NCI-H345 (cell line): ENCODE measurements around the gene EBNA1BP2.
A peak's percentile ranks its signal among the peaks of the same experiment; 100 is the strongest.
"Not testable (repeated sequence)": the region's sequence is repeated elsewhere in the genome, so short reads cannot be mapped to it uniquely, and the experiment has no call there.

Experiments used
- DNase-seq: peaks from one replicate; lab custom pipeline; 2025; lab: John Stamatoyannopoulos, UW

Gene EBNA1BP2

GRCh38 chr1:43172527-43172972 lies 460 bp upstream of the EBNA1BP2 start:
- peak; percentile 85 for DNase-seq

DNA sequence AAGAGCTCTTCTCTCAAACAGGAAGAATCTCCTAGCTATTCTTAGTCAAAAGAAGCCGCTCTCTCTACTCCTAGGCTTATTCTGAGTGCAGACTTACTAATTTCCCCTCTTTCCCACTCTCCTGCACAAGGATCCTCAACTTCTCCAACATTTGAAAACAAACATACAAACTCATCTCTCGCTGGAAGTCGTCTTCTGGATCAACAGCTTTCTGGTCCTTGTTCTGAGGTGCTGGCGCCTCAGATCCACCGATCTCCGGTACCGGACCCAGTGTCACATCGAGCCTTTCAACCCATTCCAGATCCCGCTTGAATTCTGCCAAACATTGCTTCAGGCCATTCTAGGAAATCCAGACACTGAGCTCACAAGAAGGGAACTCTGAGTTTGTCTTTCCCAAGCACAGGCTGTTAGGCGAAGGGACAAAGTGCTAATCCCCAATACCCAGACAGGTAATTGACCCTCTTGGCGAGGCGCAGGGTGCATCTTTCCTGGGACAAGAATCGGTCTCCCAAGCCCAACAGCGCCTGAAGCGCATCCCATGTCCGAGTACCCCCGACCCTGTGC lies 696 bp downstream of the EBNA1BP2 start:
- DNase-seq: no peak

DNA sequence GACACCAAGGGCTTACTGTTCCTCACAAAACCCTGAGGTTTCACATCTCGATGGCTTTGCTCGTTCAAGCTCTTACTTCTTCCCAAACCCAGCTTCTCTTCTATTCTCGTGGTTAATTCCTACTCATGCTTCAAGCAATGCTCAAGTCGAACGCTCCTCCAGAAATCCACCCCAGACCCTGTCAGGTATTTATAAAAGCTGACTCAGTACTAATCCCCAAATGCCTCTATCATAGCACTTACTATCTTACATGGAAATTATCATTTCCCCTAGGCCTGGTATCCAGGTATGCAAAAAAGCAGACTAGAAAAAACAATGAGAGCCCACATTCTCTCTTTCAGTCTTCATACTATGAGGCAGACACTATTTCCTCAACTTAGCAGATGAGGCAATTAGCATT lies 6.3 kb downstream of the EBNA1BP2 start:
- no peak for DNase-seq

GRCh38 chr1:43165162-43165561 lies 6.9 kb downstream of the EBNA1BP2 start:
- no peak for DNase-seq

- DNase-seq: no peak
Observed at GRCh38 chr1:43156026-43156425, 16.1 kb downstream of the EBNA1BP2 start.

GRCh38 chr1:43153443-43153842 lies 18.6 kb downstream of the EBNA1BP2 start:
- DNase-seq: no peak

- no peak for DNase-seq
Observed at GRCh38 chr1:43152866-43153265, 19.2 kb downstream of the EBNA1BP2 start.

DNA sequence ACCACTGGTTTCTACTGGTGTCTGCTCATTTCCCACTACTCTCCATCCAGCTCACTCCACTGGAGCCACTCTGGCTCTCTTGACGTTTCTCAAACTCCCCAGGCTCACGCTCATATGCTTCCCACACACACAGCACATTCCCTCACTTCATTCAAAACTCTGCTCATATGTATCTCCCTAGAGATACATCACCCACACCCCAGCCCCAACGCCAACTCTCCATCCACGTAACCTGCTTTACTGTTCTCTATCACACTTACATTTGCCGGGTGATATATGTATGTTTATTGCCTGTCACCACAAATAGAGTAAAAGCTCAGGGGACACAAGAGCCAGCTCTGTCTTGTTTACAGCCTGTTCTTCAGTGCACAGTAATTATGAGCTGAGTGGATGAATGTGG lies 22.2 kb downstream of the EBNA1BP2 start:
- DNase-seq: no peak

DNA sequence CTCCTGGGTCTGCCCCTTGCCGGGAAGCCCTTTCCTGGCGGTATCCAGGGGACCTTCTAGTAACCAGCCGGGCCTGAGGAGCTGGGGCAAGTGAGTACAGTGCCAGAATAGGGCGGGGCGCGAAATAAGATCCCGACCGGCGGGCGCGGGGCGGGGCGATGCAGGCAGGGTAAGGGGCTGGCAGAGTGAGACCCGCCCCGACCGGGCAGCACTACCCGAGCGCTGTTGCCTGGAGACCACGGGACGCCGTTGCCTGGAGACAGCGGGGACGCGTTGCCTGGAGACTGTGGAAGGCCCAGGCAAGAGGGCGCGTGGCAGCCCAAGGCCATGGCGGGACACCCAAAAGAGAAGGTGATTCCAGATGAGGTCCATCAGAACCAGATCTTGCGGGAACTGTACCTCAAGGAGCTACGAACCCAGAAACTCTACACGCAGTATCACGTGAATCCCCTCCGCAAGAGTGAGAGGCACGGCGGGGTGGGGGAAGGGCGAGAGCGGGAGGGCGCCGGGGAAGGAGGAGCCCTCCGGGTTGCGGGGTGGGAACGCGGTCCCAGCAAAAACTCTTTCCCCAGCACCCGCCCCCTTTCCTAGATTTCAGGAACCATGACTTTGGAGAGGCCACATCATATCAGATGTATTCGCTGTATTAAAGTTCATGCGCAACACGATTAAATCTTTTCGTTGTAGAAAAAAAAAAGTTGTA lies 24.3 kb downstream of the EBNA1BP2 start:
- DNase-seq: peak; percentile 94

DNA sequence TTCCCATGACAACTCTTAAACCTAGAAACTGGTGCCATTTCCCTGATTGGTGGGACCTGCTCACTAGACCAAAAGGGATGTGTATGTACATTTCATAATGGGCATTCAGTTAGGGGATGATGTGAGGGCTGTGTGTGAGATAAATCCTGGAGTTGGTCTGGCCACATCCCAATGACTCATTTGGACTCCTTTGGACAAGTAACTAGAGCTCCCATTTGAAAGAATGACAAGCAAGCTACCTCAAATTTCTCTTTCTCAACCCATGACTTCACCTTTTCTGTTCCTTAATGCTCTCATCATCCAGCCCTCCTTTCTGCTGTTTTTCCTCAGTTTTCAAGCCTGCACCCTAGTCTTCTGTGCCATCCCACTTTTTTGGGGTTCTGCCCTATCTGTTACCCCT lies 27.9 kb downstream of the EBNA1BP2 start:
- DNase-seq: no peak

DNA sequence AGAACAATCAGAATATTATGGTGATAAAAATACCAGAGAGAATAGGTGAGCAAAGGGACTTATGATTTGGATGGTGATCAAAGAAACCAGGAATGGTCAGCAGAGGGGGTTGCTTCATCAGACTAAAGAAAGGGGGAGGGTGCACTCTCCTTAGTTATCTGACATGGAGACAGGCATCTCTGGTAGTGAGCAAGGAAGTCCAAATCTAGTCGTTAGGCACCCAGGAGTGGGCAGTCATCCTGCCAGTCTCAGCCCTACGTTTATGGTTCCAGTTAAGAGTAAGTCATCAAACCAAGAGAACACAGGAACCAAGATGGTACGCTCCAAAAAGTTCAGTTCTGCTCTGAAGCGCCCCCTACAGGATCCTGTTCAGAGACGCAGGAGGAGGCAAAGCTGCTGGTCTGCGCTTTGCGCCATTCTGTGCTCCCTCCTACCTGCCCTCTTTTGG lies 28.6 kb downstream of the EBNA1BP2 start:
- DNase-seq: no peak

DNA sequence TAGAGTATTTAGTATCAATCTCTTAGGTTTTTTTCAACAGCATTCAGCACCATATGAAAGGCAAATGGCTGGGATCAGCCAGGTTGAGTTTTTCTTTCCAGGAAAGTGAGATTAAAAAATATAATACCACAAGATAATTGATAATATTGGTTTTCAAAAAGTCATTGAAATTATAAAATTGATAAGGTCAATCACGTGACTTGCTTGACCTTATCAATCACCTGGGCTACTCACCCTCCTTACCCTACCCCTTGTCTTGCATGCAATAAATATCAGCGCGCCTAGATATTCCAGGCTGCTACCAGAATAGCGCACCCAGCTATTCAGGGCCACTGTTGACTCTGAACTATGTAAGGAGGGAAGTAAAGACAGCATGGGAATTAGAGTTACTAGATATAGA lies 31.5 kb downstream of the EBNA1BP2 start:
- DNase-seq: no peak

DNA sequence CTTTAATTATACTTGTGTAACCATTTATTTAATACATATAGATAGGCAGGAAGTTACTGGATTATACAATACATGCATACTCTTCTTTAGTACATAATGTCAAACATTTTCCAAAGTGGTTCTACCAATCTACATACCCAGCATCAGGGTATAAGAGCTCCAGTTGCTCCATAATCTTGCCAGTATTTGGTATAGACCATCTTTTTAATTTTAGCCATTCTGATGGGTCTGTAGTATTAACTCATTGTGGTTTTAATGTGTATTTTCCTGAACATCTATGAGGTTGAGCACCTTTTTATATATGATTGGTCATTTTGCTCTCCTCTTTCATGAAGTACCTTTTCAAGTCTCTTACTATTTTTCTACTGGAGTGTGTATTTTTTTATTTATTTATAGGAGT lies 32.1 kb downstream of the EBNA1BP2 start:
- DNase-seq: no peak

DNA sequence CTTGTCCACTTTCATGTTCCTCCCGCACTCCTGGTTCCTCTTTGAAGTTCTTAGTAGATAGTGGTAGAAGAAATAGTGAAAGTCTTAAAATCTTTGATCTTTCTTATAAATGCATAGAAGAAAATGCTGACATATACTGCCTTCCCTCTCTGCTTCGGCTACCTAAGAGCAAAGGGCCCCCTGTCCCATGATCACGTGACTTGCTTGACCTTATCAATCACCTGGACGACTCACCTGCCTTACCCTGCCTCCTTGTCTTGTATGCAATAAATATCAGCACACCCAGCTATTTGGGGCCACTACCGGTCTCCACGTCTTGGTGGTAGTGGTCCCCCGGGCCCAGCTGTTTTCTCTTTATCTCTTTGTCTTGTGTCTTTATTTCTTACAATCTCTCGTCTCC lies 32.8 kb downstream of the EBNA1BP2 start:
- not testable (repeated sequence) for DNase-seq

DNA sequence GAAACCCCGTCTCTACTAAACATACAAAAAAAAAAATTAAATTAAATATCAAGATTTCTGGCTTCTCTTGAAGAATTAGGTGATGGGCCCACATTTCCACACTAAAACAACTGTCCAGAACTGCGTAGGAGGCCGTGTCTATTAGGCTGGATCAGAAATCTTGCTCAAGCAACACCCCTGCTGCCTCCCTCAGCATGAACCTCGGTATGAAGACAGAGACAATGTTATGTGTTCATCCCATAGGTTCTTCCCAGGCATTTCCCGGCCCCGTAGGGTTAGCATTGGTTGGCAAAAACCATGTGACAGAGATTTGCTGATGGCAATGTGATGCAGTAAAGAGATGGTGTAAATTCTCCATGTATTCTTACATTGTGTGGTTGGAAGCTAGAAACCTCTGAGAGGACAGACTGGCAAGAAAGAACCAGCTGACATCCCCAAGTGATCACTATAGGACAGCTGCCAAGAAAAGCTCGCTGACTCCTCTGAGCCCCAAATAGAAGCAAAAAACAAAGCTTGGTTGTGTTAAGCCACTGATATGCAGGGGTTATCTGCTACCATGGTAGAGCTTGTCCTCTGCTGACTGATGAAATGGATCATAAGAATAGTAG lies 34.5 kb downstream of the EBNA1BP2 start:
- no peak for DNase-seq

DNA sequence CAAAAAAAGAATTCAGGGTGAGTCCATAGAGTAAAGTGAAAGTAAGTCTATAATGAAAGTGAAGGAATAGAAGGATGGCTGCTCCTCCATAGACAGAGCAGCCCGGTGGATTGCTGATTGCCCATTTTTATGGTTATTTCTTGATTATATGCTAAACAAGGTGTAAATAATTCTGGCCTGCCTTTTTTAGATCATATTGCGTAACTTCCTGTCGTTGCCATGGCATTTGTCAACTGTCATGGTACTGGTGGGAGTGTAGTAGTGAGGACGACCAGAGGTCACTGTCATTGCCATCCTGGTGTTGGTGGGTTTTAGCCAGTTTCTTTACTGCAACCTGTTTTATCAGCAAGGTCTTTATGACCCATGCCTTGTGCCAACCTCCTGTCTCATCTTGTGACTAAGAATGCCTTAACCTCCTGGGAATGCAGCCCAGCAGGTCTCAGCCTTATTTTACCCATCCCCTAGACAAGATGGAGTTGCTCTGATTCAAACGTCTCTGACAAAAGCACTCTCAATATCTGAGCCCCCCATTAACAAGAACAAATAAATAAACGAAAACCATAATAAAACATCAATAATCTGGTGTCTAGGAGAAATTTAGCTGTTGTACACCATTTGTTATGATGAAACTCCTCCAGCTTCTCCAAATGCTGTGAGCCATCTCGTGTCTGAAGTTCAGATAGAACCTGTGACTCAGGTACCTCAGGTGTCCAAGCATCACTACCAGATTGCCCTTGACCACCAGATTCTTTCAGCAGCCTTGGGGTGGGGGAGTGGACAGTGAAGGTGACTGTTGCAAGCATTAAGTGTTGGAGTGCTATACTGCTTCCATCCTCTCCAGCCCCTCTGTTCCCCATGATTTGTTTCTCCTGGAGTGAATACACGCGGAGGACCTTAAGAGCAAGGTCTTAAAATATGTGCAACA lies 36.0 kb downstream of the EBNA1BP2 start:
- DNase-seq: no peak

DNA sequence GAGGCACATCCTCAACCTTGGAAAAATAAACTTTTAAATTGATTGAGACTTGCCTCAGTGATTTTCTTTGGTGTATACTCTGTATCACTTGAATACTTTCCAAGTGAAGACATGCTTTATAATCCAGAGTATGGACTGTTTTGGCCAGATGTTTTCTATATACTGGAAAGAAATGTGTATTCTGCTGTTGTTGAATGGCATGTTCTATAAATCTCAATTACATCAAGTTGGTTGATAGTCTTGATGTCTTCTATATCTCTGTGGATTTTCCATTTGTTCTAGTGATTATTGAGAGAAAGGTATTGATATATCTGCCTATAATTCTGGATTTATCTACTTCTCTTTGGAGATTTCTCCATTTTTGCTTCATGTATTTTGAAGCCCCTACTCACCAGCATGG lies 37.5 kb downstream of the EBNA1BP2 start:
- DNase-seq: no peak

DNA sequence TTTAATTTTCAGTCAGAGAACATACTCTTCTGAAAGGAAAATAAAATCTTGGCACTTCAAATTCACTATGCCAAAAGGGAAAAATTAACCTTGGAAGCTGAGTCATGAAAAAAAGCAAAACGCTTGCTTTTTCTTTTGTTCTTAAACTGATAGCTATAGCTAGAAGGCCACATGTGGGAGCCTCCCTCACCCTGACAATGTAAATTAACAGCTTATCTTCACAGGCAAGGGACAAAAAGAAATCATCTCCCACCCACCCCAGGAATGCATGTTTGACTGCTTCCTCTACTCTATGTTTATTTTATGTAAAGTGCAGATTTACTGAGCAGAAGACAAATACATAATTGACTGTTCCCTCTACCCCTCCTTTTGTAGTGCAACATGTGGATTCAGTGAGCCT lies 38.0 kb downstream of the EBNA1BP2 start:
- DNase-seq: no peak

DNA sequence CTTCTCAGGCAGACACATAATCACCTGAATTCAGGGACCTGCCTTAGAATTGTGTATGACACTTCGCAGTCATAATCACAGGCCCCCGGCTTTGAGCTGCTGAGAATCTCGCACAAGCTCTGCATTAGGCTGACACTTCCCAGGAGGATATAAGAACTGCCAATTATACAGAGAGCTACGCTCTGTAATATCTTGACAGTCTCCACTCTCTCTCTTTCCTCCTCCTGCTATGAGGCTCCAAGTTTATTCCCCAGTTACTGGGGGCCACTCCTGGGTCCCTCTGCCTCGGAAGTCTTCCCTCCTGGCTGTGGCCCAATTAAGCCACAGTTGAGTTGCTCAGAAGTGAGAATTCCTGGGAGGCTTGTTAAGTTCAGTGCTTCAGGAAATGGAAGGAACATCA lies 42.7 kb downstream of the EBNA1BP2 start:
- no peak for DNase-seq

DNA sequence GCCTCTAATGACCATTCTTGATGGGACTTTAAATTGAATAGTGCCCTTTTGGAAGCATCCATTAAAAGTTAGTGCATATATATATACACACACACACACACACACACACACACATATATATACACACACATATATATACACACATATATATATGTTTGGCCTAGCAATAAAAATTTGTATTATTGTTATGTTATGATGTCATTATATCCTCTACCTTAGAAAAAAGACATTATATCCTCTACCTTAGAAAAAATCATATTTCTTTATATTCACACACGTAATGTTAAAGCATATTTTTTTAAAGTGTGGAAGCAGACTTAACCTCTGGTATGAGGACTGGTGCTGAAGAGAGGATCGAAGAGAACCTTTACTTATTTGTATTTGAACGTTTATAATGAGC lies 43.3 kb downstream of the EBNA1BP2 start:
- DNase-seq: no peak

- DNase-seq: no peak
Observed at GRCh38 chr1:43123031-43123430, 49.1 kb downstream of the EBNA1BP2 start.

DNA sequence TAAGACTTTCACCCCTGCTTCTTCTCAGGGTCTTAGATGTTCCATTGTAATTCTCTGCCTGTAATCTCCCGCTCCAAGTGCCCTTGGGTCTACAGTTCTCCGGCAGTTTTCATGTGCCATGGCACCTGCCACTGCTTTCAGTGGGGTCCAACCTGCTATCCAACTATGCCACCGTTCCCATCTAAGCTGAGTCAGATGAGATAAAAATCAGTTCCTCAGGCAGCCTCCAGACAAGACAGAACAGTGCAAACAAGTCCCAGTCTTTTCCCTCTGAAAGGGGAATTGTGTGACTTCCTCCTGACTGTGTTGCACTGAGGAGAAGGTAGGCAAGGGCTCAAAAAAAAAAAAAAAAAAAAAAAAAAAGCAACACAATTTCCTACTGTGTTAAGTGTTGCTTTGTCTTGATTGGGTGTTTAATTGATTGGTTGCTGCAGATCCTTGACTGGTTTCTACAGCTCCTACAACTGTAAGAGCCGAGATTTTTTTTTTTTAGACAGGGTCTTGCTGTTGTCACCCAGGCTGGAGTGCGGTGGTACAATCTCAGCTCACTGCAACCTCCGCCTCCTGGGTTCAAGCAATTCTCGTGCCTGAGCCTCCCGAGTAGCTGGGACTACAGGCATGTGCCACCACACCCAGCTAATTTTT lies 50.7 kb downstream of the EBNA1BP2 start:
- peak; percentile 25 for DNase-seq
